HTR-8/SVneo (cell line): Measurements from ENCODE around the gene AKT1.
"Not testable (repeated sequence)": the region's sequence is repeated elsewhere in the genome, so short reads cannot be mapped to it uniquely, and the experiment has no call there.

ENCODE experiments used
- DNase-seq: peaks from one replicate; pipeline ENCODE4 v3.0.0; 2011; ENCODE audit warnings: low spot score, mixed read lengths; ENCODE audit not compliant: insufficient read length
- FAIRE-seq: peaks from 2 replicates; lab custom pipeline; 2011; peaks lifted over from hg19 to GRCh38; lab: Jason Lieb, UNC

AKT1 gene

DNA sequence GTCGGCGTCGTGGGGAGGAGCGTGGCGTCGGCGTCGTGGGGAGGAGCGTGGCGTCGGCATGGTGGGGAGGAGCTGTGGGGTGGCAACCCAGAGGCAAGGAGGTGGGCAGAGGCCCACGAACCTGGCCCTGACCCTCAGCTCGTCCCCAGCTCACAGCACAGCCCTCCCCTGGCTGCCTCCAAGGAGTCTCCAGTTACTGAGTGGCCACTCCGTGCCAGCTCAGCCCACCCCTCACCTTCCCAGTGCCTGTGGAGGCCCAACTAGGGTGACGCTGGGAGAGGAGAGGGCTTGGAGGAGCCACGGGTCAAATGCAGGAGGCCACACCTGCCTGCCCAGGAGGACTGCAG, 65.7 kb downstream of the AKT1 start:
- FAIRE-seq (no peak), DNase-seq (no peak)

DNA sequence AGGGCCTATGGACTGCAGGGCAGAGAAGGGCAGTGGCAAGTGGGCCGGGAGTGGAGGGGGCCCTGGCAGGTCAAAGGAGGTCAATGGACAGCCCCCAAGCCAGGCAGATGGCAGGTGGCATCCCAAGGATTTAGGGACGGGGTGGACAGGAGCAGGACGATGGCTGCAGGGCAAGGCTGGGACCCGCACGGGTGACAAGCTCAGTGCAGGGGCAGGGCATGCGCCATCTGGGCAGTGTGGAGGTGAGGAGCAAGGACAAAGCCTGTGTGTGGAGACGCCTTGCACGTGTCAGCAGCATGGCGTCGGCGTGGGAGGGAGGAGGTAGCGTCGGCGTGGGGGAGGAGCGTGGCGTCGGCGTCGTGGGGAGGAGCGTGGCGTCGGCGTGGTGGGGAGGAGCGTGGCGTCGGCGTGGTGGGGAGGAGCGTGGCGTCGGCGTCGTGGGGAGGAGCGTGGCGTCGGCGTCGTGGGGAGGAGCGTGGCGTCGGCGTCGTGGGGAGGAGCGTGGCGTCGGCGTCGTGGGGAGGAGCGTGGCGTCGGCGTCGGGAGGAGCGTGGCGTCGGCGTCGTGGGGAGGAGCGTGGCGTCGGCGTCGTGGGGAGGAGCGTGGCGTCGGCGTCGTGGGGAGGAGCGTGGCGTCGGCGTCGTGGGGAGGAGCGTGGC, 66.2 kb downstream of the AKT1 start:
- not testable (repeated sequence) for FAIRE-seq, DNase-seq

DNA sequence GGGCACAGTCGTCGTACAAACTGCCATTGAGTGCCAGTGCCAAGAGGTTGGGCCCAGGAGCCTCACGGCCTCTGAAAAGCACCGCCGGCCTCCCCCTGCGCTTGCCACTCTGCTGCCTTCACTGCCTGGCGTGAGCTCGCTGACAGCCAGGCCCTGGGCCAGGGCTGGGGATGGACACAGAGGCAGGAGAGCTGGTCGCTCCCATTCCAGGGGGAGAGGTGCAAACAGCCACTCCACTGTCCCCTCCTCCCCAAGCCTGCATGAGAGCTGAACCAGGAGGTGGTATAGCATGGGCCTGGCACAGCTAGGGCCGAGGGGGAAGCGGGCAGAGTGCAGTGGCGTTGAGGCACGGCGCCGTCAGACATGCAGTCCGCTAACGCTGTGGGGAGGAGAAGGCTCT, 66.9 kb downstream of the AKT1 start:
- FAIRE-seq (no peak), DNase-seq (no peak)

DNA sequence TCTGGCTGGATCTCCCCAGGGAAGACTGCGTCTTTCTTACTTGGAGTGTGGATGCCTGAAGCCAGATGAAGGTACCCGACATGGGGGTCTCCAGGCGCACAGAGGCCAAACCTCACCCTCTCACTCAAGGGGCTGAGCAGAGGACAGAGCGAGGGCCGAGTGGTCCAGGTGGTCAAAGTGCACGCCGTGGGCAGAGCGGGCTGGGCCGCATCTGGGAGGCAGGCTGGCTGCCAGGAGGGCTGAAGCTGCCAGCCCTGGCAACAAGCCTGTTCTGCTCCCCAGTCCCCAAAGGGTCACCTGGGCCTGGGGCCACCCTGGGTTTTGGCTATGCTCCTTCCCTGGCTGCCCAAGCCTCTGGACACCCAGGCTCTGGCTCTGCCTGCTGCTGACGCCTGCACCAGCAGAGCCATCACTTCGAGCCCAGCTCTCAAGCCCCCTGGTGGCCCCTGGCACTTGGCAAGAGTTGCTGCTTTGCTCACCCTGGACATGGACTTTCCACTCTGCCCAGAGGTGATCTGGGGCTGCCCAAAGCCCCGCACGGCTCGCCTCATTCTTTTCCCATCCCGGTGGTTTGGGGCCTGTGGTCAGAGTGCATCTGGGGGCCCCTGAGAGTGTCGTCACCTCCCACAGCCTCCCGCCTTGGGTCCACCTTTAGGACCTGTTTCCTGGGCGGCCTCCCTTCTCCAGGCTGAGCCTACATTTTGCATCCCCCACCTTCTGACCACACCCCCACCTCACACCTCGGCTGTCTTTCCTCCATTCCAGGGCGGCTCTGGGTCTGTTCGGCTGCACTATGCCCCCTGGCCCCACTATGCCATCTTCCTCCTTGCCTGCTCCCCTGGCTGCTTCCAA, 68.7 kb downstream of the AKT1 start:
- DNase-seq: no peak
- FAIRE-seq: no peak

DNA sequence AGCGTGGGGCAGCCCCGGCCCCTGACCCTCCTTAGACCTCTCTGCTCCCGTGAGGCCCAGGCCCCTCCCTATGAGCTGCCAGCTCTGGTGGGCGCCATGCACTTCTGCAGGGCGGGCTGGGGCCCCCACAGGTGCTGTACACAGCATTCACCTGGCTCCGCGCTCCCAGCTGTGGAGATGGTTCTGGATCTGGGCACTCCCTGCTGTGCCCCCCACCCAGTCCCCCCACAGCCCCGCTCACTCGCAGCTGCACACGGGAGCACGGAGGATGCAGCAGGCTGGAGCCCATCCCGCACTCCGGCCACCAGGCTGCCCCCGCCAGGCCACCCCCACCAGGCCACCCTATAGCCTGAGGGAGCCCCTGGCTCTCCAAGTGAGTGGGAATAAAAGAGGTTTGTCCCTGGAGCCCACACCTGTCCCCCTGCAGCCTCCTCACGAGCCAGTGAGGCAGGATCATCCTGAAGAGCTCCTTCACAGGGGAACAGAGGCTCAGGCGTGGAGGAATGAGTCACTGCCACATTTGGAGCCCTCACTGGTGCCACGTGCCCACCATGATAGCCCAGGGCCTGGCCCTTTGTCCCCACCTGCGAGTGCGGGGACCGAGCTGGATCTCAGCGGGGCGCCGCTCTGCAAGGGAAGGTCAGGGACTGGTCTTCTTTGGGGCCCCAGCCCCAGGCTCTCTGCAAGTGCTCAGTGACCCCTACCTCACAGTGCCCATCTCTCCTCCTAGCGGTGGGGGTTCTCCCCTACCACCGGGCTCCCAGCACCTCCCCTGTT, 69.6 kb downstream of the AKT1 start:
- no peak for DNase-seq
- FAIRE-seq: no peak

DNA sequence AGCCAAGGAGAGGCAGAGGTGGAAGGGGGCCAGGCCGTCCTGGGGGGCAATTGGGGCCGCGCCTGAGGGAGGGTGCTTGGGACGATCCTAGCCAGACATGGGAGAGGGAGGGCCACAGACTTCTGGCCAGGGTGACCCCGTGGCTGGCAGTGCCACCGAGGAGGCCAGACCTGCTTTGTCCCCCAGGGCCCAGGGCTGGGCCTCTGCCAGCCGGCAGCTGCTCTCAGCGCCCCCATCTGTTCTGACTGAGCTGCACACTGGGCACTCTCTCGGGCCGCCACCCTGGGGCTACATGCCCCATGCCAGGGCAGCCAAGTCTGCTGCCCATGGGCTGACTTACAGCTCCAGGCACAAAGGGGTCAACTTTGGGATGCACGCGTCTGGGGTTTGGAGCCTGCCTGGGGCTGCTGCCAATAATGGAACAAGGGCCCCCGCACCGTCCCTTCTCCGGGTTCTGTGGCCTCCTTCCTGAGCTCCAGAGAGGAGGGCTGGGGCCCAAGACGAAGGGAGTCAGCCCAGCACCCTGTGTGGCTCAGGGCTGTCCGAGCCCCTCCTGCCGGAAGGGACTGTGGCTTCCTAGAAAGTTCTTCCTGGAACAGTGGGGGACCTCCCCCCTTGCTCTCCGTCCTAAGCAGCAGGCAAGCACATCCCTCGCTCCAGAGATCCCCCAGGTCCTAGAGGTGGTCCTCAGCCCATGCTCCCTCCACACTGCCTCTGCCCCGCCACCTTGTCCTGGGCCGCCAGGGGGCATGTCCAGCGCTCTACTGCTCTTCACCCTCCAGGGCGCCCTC, 70.4 kb downstream of the AKT1 start:
- FAIRE-seq (no peak), DNase-seq (no peak)

DNA sequence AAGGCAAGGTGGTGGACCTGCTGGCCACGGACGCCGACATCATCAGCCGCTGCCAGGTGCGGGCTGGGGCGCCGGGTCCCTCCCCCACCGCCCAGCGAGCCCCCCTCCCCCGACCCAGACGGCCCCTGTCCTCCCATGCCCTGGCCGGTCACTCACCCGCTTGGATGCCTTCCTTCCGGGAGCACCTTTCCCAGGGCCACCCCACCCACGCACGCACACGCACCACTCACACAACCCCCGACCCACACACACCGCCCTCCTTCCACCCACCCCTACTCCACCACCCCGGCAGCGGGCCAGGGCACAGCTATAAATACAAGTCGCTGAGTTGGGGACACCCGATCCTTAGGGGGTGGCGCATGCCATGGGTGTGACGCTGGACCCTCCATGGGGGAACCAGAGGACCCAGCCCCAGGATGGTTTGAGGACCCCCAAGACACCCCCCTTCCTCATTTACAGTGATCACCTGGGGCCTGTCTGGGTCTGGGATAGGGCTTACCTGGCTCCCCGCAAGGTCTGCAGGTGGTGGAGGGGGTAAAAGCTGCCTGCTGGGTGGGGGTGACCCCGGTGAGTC, 71.1 kb downstream of the AKT1 start:
- peak; percentile 34 for DNase-seq
- FAIRE-seq: peak; percentile 68

DNA sequence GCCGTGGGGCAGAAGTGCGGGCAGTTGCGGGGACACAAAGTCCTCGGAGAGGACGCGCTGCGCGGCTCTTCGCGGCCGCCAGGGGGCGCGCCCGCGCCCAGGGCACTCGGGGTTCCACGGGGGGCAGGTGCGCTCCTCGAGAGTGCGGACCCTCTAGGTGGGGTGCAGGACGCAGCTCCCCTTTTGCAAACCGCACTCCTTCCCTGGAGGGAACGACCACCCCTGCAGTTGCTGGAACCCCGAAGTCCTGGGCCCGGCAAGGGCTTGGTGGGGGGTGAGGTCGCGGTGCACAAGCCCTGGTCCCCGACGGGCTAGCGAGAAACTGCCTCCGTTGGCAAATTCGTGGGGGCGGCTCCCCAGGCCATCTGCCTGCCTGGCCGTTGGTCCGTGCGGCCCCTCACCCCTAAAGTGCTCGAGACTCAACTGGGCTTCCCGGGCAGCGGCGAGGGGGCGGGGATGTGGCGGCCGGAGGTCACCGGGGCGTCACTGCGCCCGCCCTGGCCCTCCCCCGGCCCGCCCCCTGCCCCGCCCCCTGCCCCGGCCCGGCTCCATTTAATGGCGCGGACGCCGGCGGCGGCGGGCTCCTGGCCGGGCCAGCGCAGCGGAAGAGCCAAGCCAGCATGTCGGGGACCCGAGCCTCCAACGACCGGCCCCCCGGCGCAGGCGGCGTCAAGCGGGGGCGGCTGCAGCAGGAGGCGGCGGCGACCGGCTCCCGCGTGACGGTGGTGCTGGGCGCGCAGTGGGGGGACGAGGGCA, 71.7 kb downstream of the AKT1 start, which contains the start of gene ADSS1:
ADSS1 (plus strand) TSS at position 579 of the 756 bp plus-strand sequence; CDS start at position 621, 42 bp downstream.
- peak; percentile 51 for FAIRE-seq
- peak; percentile 76 for DNase-seq

DNA sequence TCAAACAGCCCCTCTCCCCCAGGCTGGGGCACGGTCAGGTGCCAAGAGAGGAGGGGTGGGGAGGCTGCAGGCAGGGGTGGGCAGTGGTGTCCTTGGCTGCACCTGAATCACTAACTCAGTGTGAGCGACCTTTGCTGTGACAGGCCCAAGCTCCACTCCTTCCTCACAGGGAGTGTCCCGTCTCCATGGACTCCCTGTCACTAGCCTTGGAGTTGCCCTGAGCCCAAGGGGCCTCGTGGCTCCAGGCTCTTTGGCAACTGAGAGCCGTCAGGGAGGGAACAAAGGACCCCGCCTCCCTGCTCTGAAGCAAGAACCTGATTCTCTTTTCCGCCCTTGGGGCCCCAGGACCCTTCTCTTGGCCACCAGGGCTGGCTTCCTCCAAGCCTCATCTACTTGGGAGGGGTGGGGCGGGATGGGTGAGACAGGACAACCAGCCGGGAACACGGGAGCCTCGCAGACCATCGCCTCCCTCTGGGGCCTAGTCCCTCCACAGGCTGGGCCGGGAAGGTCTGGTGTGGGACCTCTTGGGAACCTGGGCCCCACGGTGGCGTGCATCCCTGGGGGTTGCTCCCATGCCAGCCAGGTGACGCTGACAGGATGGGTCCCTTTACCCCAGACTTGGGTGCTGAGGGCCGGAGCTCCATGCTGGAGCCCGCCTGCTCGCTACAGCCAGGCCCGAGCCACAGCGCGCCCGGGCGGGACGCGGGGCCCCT, 72.5 kb downstream of the AKT1 start:
- DNase-seq: no peak
- FAIRE-seq: peak; percentile 9

DNA sequence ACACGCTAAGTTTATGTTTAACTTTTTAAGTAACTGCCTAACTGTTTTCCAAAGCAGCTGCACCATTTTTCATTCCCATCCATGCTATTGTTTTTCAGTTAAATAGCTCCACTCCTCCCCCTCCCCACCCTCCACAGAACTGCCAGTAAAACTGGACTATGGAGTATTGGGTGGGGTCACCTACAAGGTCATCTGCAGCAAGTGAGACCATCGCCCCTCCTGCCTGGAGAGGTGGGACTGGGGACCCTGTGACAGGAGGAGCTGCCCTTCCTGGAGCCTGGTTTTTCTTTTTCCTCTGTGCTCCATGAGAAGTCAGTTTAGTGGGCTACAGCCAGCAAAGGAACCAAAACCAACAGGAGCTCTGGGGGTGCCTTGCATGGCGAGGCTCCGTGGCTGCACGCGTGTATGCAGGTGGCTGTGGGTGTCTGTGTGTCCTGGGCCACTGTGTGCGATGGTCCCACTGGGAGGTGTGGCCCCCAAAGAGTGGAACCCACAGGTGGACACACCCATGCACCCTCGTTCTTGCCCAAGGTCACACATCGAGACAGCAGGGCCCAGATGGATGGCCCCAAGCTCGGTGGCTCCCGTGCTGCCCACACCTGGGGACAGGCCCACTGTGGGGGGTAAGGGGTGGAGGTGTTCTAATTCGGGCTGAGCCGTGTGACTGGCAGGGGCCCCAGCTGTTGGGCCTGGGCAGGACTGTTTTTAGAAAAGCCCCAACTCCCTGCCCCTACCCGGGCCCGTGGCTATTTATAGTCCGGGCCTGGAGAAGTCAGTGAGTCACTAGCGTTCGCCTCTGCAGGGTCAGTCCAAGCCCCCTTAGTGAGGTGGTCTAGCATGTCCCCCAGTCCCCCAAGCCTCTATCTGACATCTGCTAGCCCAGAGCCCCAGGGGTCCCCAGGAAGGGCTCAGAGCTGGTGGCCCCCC, 73.8 kb downstream of the AKT1 start:
- DNase-seq (no peak), FAIRE-seq (no peak)
